H1 (cell line): ENCODE measurements around the gene APPL2. TPM values are rescaled to one million over a fixed set of nuclear protein-coding genes. Genes with fewer than 3 reads are reported as not detected.

ENCODE experiments used
- KDM5A ChIP-seq: fragments of 200-600 bp; IDR thresholded peaks from 2 replicates; pipeline ENCODE4 v1.7.1; 2012; ENCODE audit warnings: mild to moderate bottlenecking, low read length, inconsistent platforms, mixed read lengths
- RBBP5 ChIP-seq: IDR thresholded peaks from 2 replicates; pipeline ENCODE4 v1.7.1; 2012; ENCODE audit warnings: low read depth, mild to moderate bottlenecking, inconsistent platforms, low read length, moderate library complexity, borderline replicate concordance
- SAP30 ChIP-seq: fragments of 300-600 bp; sonication (generic); IDR thresholded peaks from 2 replicates; pipeline ENCODE4 v1.7.1; 2012; ENCODE audit warnings: low read length, moderate library complexity, mild to moderate bottlenecking, inconsistent platforms; ENCODE audit not compliant: insufficient read depth, insufficient replicate concordance
- polyA plus RNA-seq, 7 experiments: library from polyadenylated mRNA; depleted of rRNA in 3 of 7; stranded (reverse) in 5 of 7; unstranded in 2 of 7; fragments of >200 nt in 5 of 7; fragments of 200-250 nt in 2 of 7; gene quantifications; 1 replicate in 5 of 7; 2 replicates in 1 of 7; 4 replicates in 1 of 7; pipeline versions ENCODE4 v1.2.1 to v1.2.3, GENCODE V29; 2011 to 2013; ENCODE audit warnings: missing spikeins in 2 of 7, mixed read lengths in 2 of 7
- total RNA-seq: library from RNA; stranded (reverse); fragmentation: NEBNext Ultra II Directional; extraction: Animal tissue kit (Norgen Biotek cat#: 25700); gene quantifications from 2 replicates; pipeline ENCODE4 v1.2.1, GENCODE V29; 2021

The APPL2 gene
- total and polyA plus RNA-seq, 2 of the 8 experiments (the other 6 are each of a cell fraction or from before 2014, with no cell fraction given): 8.9 to 22.9 TPM

DNA sequence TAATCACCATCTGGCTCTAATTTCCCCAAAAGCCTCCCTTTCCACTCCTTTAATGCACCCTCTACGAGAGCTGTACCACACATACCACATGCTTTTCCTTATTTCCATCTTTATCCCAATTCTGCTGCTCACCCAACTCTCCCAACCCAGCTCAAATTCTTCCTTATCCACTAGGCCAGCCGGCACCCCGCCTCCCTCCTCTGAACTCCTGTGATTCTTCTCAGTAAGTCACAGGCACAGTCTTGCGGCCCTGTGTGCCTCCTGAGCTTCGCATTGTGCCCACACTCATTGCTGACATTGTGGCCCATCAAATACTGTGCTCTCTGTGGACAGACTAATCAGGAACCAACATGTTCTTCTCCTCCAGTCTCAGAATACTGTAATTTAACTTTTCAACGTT is 45.4 kb downstream of the APPL2 start (continued):
- TF ChIP-seq SAP30 (no peak), KDM5A (no peak), RBBP5 (no peak)
